ENCODE results near the gene CDH3.
"Not testable (repeated sequence)": the region's sequence is repeated elsewhere in the genome, so short reads cannot be mapped to it uniquely, and the experiment has no call there.

CDH3 gene

DNA sequence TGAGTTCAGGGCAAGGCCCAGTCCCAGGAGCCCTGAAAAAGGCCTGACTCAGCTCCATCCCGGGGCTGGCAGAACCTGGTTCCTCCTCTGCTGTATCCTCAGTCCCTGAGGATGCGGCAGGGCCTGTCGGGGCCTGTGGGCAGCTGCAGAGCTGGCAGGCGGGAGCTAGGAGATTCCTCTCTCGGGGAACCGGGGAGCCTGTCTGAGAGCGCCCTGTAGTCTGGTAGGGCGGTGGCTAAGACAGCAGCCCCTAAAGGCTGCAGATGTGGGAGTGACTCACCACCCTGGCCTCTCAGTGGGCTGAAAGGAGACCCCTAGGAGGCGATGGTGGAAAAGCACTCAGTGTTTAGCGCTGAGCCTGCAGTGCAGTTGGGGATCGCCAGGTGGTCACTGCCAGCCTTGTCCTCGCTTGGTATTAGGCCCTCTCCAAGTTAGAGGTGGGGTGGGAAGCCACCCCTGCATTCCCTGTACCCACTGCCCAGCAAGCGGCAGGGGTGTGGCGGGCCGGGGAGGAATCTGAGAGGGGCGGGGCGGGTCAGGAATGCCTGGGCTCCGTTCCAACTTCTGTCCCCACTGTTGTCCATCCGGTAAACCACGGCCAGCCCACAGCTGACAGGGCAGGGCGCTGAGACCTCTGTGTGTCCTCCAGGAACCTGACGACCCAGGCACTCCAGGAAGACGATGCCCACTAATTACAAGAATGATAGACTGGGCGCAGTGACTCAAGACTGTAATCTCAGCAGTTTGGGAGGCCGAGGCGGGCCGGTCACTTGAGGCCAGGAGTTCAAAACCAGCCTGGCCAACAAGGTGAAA is 62.4 kb downstream of the CDH3 start:
- DNase-seq, result no peak

DNA sequence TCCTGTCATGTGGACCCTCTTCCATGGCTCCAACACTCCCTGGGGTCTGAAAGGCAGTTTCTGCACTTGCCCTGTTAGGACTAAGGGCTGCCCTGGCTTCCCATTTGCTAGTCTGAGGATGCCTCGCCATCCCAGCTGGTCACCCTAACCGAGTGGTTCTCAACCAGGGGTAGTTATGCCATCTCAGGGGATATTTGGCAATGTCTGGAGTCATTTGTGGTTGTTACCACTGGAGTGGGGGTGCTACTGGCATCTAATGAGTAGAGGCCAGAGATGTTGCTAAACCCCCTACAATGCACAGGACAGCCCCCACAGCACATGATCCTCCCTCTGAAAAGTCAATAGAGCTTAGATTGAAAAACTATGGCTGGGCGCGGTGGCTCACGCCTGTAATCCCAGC is 65.1 kb downstream of the CDH3 start:
- no peak for DNase-seq

DNA sequence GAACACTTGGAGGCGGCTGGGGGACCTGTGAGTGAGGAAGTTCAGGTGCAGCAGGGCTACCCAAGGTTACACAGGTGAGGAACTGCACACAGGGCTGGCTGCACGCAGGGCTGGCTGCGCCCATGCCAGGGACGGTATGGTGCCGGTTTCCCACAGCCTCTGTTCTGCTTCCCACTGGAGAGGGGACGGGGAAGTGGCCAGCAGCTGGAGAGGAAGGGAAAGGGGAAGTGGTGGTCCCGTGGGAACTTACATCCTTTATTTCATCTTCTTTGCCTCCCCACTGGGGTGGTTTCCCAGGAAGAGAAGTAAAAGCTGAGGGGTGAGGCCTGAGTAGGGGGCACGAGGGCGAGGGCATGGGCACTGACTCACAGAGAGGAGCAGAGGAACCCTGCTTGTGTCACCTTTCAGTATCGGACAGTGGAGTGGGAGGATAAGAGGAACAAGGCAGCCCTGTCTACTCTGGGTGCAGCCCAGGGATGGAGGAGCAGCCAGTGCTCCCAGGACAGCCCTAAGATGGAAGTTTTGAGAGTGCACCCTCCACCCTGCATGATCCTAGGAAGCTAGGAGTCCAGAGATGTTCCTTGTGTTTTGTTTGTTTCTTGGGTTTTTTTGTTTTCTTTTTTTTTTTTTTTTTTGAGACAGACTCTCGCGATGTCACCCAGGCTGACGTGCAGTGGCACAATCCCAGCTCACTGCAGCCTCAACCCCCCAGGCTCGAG is 66.5 kb downstream of the CDH3 start:
- no peak for DNase-seq

DNA sequence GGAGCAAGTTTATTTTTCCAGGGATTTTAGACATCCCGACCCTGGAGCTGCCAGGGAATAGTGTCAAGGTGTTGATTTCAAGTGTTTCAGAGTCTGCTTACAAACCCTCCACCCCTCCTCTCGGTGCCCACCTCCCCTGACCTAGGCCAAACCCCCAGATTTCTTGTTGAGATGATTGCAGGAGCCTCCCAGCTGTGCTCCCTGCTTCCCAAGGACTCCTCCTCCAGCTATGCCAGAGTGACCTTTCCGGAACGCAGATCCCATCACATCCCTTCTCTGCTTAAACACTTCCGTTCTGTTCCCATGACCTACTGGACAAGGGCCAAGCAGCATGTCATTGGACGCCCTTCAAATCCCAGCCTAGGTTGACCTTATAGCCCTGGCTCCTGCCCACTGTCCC is 68.3 kb downstream of the CDH3 start:
- DNase-seq, result no peak

DNA sequence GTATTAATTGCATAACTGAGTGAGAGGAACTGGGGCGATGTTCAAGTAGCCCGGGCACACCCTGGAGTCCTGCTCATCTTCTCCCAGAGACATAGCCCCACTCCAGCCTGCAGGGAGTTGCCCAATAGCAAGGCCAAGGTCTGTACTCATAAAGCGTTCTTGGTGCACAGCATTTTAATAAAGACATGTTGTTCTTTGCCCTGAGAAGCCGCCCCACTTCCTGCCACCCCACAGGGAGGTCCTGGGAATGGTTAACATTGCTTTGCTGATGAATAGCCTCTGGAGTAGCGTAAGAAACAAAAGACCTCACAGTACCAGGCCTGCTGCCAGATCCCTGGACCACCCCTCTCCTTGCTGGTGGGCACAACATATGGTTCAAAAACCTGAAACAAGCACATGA is 70.4 kb downstream of the CDH3 start:
- DNase-seq, result no peak

DNA sequence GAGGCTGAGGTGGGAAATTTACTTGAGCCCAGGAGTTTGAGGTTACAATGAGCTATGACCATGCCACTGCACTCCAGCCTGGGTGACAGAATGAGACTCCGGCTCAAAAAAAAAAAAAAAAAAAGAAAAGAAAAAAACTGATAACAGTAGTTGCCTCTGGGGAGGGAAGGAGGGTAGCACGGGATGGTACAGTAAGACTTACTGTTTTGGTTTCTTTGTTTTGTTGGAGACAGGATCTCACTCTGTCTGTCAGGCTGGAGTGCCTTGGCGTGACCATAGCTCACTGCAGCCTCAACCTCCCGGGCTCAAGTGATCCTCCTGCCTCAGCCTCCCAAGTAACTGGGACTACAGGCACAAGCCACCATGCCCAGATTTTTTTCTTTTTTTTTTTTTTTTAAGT is 71.4 kb downstream of the CDH3 start:
- not testable (repeated sequence) for DNase-seq

DNA sequence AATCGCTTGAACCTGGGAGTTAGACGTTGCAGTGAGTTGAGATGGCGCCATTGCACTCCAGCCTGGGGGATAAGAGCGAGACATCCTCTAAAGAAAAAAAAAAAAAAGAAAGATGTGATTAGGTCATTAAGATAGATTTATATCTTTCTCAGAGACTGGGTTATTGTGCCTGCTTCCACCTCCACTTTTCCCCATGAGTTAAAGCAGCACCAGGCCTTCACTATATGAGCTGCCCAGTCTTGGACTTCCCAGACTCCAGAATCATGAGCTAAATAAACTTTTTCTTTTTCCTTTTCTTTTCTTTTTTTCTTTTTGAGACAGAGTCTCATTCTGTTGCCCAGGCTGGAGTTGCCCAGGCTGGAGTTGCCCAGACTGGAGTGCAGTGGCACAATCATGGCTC is 72.6 kb downstream of the CDH3 start:
- no peak for DNase-seq

DNA sequence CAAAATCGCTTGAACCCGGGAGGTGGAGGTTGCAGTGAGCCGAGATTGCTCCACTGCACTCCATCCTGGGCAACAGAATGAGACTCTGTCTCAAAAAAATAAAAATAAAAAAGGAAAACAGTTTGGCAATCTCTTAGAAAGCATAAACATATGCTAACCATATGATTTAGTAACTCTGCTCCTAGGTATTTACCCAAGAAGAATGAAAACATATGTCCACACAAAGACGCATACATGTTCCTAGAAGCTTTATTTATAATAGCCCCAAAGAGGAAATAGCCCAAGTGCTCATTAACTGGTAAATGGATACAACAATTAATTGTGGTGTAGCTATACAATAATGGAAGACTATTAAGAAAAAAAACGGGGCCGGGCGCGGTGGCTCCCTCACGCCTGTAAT is 73.5 kb downstream of the CDH3 start:
- DNase-seq, result no peak

DNA sequence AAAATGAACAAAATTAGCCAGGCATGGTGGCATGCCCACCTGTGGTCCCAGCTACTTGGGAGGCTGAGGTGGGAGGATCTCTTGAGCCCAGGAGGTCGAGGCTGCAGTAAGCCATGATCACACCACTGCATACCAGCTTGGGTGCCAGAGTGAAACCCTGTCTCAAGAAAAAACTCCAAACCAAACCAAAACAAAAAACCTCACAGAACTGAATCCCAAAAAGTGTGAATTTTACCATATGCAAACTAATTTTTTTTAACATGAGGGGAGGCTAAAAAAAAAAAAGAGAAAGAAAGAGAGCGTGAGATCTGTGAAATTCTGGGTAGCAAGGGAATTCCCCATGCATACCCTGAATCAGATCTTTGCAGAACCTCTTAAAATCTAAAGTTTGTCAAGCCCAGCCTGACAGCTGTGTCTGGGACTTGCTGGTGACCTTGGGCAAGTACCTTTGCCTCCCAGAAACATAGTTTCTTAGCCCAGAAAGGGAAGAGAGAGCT is 74.9 kb downstream of the CDH3 start:
- no peak for DNase-seq

DNA sequence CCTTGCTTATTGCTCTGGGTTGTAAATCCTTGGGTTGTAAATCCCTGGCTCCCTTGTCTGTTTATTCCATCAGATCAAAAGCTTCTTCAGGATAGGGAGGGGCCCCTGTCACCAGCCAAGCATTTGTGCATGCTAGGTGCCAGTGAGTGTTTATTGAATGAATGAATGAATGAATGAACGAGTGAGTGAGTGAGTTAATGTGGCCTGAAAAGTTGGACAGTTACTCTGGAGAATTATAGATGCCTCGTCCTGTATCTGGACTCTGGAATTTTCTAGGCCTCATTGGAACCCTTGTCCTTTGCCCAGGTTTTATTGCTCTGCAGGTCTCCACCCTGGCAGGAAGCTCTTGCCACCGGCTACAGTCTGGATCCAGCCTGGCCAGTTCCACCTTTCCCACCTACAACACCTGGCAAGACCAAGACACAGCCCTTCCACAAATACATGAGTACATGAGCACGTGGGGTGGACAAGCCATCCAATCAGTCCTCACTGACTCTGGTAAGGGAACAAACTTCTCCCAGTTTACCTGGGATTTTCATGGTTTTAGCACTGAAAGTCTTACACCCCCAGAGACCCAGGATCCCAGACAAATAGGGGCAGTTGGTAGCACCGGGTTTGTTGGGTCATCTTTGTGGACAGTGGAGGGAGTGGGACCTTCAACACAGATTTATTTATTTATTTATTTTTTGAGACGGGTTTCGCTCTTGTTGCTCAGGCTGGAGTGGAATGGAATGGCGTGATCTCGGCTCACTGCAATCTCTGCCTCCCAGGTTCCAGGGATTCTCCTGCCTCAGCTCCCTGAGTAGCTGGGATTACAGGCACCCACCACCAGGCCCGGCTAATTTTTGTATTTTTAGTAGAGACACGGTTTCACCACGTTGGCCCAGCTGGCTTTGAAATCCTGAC is 77.3 kb downstream of the CDH3 start:
- DNase-seq, result no peak

DNA sequence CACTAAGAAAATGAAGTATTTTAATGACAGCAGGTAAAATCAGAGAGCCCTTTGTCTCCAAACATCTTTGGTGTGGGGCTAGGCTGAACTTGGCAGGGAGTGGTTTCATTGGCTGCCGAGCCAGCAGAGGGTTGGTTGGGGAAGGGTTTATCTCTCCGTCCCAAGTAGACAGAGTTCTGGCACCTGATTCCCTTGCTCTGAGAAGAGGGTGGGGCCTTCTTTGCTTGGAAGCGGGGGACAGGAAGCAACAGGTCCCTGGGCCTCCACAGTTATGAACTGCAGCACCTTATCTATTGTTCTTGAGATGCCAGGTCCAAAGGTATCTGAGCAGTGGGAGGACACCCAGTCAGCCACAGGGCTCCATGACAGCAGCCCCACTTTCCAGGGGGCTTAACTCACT is 79.7 kb downstream of the CDH3 start:
- no peak for DNase-seq

DNA sequence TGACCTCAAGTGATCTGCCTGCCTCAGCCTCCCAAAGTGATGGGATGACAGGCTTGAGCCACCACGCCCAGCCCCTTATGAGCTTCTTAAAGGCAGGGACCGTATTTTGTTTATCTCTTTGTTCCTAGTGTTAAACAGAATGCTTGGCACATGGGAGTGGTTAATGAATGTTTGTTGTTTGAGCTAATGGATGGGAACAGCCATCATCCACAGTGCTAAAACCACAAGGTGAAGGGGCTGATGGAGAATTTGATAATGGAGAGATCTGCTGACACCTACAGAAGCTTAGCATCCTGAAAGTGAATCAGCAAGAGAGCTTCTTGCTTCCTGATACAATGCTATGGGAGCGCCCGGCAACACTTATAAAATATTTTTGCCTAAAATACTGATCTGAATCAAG is 83.4 kb downstream of the CDH3 start:
- no peak for DNase-seq

DNA sequence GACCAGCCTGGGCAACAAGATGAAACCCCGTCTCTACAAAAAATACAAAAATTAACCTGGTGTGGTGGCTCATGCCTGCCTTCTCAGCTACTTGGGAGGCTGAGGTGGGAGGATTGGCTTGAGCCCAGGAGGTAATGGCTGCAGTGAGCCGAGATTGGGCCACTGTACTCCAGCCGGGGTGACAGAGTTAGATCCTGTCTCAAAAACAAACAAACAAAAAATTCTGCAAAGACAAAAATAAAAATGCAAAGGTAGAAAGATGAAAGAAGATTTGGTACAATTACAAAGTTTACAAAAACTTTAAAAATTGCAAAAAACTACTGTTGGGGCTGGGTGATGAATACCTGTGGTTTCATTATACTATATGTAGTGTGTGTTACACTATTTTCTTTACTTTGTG is 86.5 kb downstream of the CDH3 start:
- DNase-seq, result no peak

DNA sequence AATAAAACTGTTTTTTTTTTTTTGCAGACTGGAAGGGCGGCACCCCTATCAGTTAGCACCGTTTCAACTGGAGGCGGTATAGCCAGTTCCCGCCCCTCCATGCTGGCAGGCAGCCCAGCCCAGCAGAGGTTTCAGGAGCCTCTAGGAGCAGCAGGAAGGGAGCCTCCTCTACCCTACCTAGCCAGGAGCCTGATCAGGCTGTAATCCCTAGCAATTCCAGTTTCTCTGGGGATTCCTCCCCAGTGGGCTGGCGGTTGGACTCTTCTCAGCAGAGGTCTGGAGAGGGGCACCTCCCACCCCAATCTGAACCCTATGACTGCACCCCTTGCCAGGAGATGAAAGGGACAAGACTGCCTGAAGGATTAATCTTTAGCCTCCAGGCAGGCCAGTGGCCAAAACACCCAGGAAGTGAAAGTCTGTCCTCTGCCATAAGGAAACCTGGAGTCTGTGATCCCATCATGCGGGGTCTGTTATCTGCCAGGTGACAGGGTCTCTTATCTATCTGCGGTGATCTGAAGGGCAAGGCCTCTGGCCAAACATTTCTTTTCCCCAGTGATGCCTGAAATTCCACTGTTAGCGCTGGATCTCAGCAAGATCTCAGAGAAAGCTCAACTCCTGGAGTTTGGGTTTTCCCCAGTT is 87.1 kb downstream of the CDH3 start:
- DNase-seq, result no peak

DNA sequence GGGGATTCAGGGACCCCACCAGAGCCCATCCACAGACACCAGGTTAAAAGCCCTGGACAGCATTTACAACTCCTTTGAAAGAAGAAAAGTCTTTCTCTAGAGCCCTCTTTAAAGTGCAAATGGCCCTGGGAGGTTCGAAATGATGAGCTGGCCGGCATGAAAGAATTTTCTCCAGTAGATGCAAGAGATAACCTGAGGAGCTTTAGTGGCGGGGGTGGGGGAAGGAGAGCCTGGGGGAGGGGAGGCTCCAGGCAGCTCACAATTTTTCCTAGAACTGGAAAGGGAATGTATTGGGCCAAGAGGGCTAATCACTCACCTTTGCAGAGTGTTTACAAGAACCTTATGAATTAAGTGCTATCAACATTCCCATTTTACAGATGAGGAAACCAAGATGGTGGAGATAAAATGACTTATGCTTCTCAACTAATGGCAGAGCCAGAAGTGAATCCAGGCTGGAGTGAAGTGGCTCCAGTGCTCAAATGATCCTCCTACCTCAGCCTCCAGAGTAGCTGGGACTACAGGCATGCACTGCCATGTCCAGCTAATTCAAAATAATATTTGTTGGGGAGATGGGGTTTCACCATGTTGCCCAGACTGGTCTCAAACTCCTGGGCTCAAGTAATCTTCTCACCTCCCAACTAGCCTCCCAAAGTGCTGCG is 87.8 kb downstream of the CDH3 start:
- no peak for DNase-seq

DNA sequence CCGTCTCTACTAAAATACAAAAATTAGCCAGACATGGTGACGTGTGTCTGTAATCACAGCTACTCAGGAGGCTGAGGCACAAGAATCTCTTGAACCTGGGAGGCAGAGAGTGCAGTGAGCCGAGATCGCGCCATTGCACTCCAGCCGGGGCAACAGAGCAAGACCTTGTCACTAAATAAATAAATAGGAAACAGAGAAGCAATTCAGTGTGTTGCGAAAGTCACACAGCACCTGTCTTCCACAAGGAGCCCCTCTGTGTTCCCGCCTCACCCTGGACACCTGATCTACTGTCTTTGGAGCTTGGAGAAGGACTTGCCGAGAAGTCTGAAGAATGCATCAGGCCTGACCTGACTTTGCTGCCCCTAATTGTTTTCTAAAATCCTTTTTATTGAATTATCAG is 88.5 kb downstream of the CDH3 start:
- no peak for DNase-seq

DNA sequence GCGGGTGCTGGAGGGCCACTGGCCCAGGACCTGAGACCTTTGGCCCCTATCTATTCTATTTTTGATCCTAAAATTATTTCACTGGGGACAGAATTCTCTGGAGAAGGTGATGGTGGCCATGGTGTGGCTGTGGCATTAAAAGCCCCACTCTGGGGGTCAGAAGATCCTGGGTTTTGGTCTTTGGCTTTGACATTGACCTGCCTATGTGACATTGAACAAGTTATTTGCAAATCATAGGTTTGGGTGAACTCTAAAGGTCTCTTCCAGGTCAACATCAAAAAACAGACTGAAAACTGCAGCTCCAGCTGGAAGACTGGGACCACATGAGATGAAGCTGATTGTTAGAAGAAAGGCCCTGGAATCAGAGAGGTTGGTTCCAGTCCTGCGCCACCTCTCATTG is 89.7 kb downstream of the CDH3 start:
- DNase-seq, result no peak

DNA sequence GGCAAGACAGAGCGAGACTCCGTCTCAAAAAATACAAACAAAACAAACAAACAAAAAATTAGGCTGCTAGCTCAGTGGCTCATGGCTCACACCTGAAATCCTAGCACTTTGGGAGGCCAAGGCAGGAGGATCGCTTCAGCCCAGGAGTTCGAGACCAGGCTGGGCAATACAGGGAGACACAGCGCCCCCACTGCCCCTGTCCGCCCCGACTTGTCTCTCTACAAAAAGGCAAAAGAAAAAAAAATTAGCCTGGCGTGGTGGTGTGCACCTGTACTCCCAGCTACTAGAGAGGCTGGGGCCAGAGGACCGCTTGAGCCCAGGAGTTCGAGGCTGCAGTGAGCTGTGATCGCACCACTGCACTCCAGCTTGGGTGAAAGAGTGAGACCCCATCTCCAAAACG is 91.5 kb downstream of the CDH3 start:
- DNase-seq, result no peak

DNA sequence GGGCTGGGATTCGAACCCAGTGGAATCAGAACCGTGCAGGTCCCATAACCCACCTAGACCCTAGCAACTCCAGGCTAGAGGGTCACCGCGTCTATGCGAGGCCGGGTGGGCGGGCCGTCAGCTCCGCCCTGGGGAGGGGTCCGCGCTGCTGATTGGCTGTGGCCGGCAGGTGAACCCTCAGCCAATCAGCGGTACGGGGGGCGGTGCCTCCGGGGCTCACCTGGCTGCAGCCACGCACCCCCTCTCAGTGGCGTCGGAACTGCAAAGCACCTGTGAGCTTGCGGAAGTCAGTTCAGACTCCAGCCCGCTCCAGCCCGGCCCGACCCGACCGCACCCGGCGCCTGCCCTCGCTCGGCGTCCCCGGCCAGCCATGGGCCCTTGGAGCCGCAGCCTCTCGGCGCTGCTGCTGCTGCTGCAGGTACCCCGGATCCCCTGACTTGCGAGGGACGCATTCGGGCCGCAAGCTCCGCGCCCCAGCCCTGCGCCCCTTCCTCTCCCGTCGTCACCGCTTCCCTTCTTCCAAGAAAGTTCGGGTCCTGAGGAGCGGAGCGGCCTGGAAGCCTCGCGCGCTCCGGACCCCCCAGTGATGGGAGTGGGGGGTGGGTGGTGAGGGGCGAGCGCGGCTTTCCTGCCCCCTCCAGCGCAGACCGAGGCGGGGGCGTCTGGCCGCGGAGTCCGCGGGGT is 92.1 kb downstream of the CDH3 start, which contains the start of gene CDH1:
CDH1 (plus strand) TSS at position 247 of the 684 bp plus-strand sequence; CDS start at position 371, 124 bp downstream.
- peak; percentile 4 to 32 for DNase-seq

DNA sequence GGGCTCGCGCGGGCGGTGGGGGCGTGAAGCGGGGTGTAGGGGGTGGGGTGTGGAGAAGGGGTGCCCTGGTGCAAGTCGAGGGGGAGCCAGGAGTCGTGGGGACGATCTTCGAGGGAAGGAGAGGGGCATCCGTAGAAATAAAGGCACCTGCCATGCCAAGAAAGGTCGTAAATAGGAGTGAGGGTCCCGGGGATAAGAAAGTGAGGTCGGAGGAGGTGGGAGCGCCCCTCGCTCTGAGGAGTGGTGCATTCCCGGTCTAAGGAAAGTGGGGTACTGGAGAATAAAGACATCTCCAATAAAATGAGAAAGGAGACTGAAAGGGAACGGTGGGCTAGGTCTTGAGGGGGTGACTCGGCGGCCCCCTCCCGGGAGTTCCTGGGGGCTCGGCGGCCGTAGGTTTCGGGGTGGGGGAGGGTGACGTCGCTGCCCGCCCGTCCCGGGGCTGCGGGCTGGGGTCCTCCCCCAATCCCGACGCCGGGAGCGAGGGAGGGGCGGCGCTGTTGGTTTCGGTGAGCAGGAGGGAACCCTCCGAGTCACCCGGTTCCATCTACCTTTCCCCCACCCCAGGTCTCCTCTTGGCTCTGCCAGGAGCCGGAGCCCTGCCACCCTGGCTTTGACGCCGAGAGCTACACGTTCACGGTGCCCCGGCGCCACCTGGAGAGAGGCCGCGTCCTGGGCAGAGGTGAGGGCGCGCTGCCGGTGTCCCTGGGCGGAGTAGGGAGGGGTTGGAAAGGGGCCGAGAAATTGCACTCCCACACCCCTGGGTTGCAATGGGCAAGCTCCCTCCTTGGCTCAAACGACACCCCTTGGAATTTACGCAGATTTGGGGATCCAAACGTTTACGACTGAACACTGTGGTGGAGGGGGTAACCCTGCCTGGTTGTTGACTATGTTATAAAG is 92.9 kb downstream of the CDH3 start:
- no peak for DNase-seq

Data from NCI-H1930 (cell line).